Activated naive CD8-positive, alpha-beta T cell treated with anti-CD3 and anti-CD28 coated beads for 36 hours (primary cell): ENCODE data around the gene TPX2. TPM values are rescaled to one million over a fixed set of nuclear protein-coding genes. Genes with fewer than 3 reads are reported as not detected.
A peak's percentile ranks its signal among the peaks of the same experiment; 100 is the strongest.

Source experiments
- DNase-seq: peaks from one replicate; pipeline ENCODE4 v3.0.0; 2021
- H3K27ac Mint-ChIP-seq: one replicate; pipeline ENCODE4 v1.8.0; 2022; ENCODE audit warnings: mild to moderate bottlenecking, moderate library complexity, mixed read lengths
- H3K27me3 Mint-ChIP-seq: one replicate; pipeline ENCODE4 v1.8.0; 2022; ENCODE audit warnings: mild to moderate bottlenecking, mixed read lengths
- H3K36me3 Mint-ChIP-seq: one replicate; pipeline ENCODE4 v1.8.0; 2021; ENCODE audit warnings: mild to moderate bottlenecking, mixed read lengths
- H3K4me1 Mint-ChIP-seq: one replicate; pipeline ENCODE4 v1.8.0; 2021; ENCODE audit warnings: mixed read lengths
- H3K4me3 Mint-ChIP-seq: one replicate; pipeline ENCODE4 v1.8.0; 2022; ENCODE audit warnings: mild to moderate bottlenecking, moderate library complexity, mixed read lengths
- H3K9me3 Mint-ChIP-seq: one replicate; pipeline ENCODE4 v1.8.0; 2022; ENCODE audit warnings: mixed read lengths
- total RNA-seq, 2 experiments: library from RNA; stranded (reverse); gene quantifications; one replicate each; pipeline ENCODE4 v1.2.3, GENCODE V29; 2021

Gene TPX2
- total RNA-seq, 2 experiments from 2014 or later = 111 TPM

DNA sequence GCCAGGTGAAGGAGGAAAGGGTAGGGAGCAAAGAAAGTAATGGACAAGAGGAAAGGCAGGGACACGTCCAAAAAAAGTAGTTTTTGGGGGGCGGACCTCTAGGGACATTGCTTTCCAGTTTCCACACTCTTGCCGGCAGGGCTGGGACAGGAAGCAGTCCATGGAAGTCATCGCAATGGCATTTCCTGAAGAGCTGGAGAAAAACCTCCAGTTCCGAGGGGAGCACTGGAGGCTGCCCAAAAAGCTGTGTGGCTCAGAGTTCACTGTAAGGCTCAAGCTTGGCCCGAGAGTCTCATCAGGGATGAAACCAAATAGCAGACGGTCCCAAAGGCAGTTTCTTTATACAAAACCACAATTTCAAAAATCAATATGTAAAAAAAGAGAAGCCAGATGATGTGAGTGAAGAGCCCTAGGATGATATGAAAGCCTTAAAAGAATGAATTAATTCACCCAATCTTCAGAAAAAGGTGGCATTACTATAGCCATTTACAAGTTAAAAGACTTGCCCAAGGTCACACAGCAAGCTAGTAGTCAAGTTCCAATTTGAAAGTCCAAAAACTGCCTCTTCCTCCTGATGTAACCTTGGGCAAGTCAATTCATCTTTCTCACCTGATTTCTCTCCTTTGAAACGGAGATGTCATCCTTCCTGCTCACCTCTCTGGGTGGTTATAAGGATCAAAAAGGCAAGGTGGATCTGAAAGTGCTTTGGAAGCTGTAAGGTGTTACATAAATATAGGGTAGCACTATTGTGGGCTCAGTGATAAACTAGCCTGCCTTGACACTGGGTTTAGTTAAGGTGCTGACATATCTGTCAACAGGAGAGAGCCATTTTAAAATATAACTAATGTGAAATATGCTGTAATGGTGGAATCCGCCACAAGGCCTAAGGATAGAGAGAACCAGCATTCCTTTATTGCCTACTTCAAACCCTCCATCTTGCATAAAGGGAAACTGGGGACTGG is 25.5 kb upstream of the TPX2 start:
- H3K27ac Mint-ChIP-seq = peak overlapping the region; percentile 97
- peak overlapping the region; percentile 47 for H3K4me3 Mint-ChIP-seq
- peaks cover 92% of the 10 kb centered on the region for H3K36me3 Mint-ChIP-seq
- H3K9me3 Mint-ChIP-seq = no peaks in the 10 kb centered on the region
- no peak for DNase-seq
- H3K4me1 Mint-ChIP-seq = peaks cover 84% of the 10 kb centered on the region
- H3K27me3 Mint-ChIP-seq = no peaks in the 10 kb centered on the region

DNA sequence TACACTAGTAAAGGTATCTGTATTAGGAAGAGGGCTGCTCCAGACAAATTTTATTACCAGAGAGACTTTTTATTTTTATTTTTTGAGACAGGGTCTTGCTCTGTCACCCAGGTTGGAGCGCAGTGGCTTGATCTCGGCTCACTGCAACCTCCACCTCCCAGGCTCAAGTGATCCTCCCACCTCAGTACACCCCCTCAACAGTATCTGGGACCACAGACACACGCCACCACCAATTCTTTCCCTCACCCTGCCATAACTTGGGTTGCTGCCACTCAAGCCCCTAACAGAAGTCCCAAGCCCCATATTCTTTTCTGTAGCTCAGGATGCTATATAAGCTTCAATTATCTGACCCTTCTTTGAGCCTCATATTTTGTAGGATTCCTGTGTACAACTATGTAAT is 23.3 kb upstream of the TPX2 start:
- H3K9me3 Mint-ChIP-seq = no peaks in the 10 kb centered on the region
- no peak for DNase-seq

DNA sequence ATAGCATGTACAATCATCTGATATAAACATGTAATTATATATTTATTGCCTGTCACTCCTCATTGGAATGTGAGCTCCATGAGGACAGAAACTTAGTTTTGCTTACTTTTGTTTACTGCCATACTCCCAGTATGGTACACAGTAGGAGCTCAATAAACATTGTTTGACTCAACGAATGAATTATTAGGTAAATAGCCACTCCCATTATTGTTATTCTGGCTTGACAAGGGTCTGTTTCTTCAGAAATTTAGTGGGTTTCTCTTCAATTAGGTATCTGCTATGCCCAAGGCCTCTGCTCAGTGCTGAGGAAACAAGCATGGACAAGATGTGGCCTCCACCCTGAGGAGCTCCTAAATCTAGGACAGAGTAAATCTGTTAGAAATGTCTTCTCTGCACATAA is 22.7 kb upstream of the TPX2 start:
- Mint-ChIP-seq H3K4me3 (peak overlapping the region; percentile 95), H3K36me3 (peaks cover 97% of the 10 kb centered on the region)
- DNase-seq = no peak

More for the DNA sequence above, 23.3 kb upstream of the TPX2 start:
- Mint-ChIP-seq H3K4me1 (peaks cover 71% of the 10 kb centered on the region), H3K27me3 (no peaks in the 10 kb centered on the region), H3K36me3 (peaks cover 96% of the 10 kb centered on the region), H3K27ac (peak overlapping the region; percentile 97), H3K4me3 (peak overlapping the region; percentile 95)

DNA sequence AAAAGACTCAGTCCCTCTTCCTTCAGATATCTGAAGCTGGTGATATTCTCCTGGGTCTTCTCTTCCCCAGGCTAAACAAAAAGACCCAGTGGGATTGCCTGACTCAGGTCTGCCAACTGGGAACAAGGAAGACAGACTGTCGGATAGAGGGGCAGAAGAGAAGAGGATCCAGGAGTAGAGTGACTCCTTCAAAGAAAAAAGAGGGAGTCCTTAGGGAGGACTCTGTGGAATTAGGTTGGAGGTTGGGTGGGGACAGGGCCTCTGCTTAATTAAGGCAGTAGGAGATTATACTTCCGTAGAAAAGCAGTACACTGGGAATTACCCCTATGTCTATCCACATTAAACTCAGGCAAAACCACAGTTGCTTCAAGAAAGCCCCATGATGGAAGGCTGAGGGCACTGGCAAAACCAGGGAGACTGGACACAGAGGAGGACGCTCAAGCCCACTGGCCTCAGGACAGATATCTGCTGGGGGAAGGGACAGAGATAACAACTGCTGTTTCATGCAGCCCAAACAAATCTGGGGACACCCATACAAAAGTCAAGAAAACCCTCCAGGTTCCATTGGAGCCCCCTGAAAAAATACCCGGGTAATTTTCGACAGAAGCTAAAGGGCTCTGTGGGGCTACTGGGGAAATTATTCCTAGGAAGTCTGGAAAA is 22.1 kb upstream of the TPX2 start:
- no peak for DNase-seq
- Mint-ChIP-seq H3K36me3 (peaks cover 97% of the 10 kb centered on the region), H3K4me1 (peaks cover 60% of the 10 kb centered on the region), H3K4me3 (peak overlapping the region; percentile 95), H3K9me3 (no peaks in the 10 kb centered on the region), H3K27me3 (no peaks in the 10 kb centered on the region), H3K27ac (peak overlapping the region; percentile 97)

More for the DNA sequence above, 22.7 kb upstream of the TPX2 start:
- Mint-ChIP-seq H3K27ac (peak overlapping the region; percentile 97), H3K27me3 (no peaks in the 10 kb centered on the region), H3K9me3 (no peaks in the 10 kb centered on the region), H3K4me1 (peaks cover 66% of the 10 kb centered on the region)

DNA sequence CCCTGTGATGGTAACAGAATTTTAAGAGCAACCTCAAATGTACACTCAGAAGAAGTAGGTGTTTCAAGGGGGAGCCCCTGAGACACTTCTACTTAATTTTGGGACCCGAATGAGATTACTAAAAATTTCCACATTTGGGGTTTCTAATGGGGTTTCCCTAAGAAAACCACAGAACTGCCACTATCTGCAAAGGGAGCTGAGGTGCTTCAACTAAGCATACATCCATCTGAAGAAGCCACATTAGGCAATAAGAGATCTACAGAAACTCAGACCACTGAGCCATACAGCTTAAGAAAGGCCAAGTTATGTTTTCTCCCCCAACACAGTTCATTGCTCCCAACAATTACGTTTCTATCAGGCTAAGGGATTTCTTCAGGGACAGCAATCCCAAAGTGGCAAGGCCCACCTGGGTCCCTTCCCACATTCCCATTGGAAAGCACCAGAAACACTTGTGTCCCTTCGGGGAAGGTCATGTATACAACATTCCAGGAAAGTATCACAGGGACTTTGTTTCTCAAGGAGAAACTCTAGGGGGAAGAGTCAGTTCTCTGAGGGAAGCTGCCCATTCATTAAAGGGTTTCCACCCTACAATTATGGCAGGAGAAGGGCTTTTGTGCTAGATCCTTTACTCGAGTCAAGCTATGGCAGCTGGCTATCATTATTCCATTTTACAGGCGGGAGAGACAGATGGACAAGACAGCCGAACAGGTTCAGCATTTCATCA is 21.4 kb upstream of the TPX2 start:
- Mint-ChIP-seq H3K4me1 (peaks cover 53% of the 10 kb centered on the region), H3K27ac (peak overlapping the region; percentile 97), H3K4me3 (peak overlapping the region; percentile 95), H3K36me3 (peaks cover 95% of the 10 kb centered on the region), H3K9me3 (no peaks in the 10 kb centered on the region), H3K27me3 (no peaks in the 10 kb centered on the region)
- peak; percentile 37 for DNase-seq

DNA sequence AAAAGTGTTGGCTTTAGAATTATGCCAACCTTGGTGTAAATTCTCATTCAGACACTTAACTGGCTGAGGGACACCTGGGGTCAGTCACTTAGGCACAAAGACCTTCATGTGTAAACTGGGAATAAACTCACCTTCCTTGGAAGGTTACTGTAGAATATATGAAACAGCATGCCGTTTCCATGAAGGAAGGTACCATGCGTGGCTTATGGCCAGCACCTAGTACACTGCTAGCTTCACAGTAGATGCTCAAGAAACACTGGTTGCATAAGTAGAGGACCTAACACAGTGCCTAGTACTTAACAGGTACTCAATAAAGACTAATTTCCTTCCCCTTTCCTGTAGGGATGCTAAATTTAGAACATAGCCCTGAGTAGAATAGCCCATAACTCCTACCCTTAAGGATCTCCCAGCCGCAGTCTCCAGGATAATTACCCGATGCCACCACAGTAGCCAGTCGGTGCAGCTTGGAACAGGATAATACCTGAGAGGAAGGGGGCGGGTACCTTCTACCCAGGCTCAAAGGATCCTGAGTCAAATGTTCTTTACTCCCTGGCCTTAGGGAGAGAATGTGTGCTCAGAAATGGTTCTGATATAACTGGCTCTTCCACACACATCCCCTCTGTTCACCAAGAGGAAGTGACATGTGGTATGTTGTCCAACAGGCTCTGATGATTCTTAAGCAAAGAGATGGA is 20.0 kb upstream of the TPX2 start:
- H3K27me3 Mint-ChIP-seq = no peaks in the 10 kb centered on the region
- peaks cover 81% of the 10 kb centered on the region for H3K36me3 Mint-ChIP-seq
- H3K9me3 Mint-ChIP-seq = no peaks in the 10 kb centered on the region
- no peak for DNase-seq
- H3K4me3 Mint-ChIP-seq = peak overlapping the region; percentile 95
- H3K4me1 Mint-ChIP-seq = peaks cover 41% of the 10 kb centered on the region
- peak overlapping the region; percentile 97 for H3K27ac Mint-ChIP-seq

DNA sequence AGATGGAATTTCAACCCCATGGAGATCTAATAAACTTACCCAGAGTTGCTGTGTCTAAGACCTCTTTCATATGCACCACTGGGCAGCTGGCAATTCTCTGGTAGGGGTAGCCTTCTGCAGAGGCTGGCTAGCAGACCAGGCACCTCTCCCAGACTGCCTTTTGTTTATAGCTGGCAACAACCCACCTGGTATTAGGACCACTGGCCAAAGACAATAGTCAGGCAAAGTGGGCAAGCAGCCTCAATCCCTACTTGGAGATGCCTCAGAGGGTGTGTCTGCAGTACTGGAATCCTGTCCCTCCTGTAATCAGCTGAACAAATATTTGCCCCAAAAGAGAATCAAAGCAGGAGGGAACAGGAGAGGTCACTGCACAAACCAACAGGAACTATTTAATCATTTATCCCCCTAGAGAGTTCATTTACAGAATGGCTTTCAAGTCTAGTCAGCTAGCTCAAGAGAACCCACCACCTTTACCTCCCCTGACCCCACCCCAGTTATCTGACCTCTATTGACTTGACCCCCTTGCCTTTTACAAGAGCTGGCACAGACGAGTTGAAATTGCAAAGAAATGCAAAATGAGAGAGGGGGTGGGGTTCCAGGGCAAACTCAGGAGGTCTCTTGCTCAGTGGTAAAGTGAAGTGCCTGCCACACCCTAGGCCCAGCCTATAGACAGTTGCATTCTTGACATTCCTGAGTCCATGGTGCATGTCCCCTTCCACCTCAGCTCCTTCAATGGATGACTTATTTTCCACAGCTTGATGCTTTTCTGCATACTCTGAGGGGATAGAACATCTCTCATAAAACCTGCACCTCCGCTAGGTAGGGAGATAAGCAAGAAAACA is 19.2 kb upstream of the TPX2 start:
- Mint-ChIP-seq H3K36me3 (peaks cover 73% of the 10 kb centered on the region), H3K27ac (peak overlapping the region; percentile 97), H3K27me3 (no peaks in the 10 kb centered on the region), H3K9me3 (no peaks in the 10 kb centered on the region), H3K4me1 (peaks cover 36% of the 10 kb centered on the region), H3K4me3 (peak overlapping the region; percentile 95)
- DNase-seq = no peak

DNA sequence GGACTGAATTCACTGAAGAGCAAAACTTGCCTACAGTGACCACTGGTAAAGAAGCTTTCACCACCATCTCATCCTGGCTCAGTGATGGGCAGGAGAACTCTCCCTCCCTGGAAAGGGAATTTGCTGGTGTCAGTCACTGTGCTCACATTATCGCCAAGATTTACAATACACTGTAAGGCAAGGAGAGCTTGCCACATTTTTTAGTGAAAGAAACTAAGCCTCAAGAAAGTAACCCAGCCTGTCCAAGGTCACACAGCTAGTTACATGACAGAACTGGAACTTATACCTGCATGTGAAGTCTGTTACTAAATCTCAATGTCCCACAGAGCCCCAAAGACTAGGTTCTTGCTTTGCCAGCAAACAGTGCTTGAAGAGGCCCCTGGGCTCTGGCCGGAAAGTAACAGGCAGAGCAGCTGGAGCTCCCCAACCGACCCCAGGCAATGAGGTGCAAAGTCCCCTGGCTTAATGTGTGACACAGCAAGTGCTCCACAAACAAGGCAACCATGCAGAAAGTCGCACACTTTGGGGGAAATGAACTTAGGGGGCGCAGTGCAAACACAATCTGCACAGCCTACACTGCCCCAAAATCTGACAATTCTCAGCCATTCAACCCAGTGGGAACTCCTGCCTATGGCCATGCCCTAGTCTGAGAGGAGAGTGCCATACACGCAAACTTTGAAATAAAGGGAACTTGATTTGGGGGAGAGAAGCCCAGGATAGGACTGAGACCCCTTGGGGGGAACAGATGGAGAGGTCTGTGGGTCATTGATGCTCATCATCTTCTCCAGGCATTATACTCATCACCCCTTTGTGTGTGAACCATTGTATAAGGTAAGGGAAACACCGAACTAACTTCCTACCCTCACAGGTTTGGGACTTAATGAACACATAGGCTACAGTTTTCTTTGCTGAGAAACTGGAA is 18.3 kb upstream of the TPX2 start:
- peaks cover 64% of the 10 kb centered on the region for H3K36me3 Mint-ChIP-seq
- H3K4me3 Mint-ChIP-seq = peak overlapping the region; percentile 95
- peak overlapping the region; percentile 97 for H3K27ac Mint-ChIP-seq
- no peaks in the 10 kb centered on the region for H3K27me3 Mint-ChIP-seq
- H3K4me1 Mint-ChIP-seq = peaks cover 28% of the 10 kb centered on the region
- peak; percentile 32 for DNase-seq
- H3K9me3 Mint-ChIP-seq = no peaks in the 10 kb centered on the region

DNA sequence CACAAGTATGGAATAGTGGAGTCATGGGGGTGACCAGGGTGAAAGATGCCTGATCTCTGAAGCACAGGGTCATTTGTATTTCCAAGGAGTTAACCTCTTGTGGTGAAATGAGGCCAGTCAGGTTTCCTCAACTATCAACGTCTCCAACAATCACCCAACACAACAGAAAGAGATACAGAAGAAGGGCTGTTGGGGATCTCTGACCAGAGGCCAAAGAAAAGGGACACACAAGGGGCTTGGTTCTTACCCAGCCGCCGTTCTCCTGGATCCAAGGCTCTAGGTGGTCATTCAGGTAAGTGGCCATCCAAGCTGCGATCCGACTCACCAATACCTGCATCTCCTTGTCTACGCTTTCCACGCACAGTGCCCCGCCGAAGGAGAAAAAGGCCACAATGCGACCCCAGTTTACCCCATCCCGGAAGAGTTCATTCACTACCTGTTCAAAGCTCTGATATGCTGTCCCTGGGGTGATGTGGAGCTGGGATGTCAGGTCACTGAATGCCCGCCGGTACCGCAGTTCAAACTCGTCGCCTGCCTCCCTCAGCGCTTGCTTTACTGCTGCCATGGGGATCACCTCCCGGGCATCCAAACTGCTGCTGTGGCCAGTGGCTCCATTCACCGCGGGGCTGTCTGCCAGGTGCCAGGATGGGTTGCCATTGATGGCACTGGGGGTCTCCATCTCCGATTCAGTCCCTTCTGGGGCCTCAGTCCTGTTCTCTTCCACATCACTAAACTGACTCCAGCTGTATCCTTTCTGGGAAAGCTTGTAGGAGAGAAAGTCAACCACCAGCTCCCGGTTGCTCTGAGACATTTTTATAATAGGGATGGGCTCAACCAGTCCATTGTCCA is 17.5 kb upstream of the TPX2 start:
- Mint-ChIP-seq H3K36me3 (peaks cover 55% of the 10 kb centered on the region), H3K9me3 (no peaks in the 10 kb centered on the region), H3K4me3 (peak overlapping the region; percentile 95), H3K27ac (peak overlapping the region; percentile 97), H3K27me3 (no peaks in the 10 kb centered on the region), H3K4me1 (peaks cover 20% of the 10 kb centered on the region)
- DNase-seq = peak; percentile 34

DNA sequence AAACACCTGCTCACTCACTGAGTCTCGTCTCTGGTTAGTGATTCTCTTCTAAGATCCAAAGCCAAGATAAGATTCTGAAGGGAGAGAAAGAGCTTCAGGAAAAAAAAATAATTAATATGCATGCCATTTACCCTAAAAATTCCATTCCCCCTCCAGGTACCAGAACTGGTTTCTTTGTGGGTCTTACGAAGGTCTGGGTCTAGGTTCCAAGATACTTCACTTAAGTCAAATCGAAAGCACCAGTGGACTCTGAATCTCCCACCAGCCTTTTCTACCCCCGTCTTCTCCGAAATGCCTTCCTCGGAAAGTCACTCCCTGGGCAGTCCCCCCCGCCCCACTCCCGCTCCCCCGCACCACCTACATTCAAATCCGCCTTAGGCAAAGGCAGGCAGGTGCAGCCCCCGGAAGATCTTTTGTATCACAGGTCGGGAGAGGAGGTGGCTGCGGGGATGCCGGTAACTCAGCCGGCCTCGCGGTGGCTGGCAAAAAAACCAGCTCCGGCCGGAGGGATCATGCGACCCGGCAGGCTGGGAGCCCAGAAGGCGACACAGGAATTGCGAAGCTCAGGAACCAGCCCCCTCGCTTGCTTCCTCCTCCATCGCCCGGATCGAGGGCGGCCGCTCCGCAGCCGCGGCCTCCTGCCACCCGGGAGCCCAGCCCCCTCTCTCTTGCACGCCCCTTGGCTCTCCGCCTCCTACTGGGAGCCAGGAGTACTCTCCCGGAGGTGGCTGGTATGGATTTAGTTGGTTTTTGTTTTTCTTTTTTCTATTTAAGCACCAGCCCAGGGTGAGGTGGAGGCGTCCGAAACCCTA is 16.6 kb upstream of the TPX2 start, which contains the start of gene BCL2L1:
Gene BCL2L1, minus strand, starts transcription at position 612 of the 812 bp plus-strand sequence. CDS start 650 bp downstream, outside the sequence.
- peaks cover 47% of the 10 kb centered on the region for H3K36me3 Mint-ChIP-seq
- no peaks in the 10 kb centered on the region for H3K9me3 Mint-ChIP-seq
- H3K27ac Mint-ChIP-seq = peak within 1 kb of the TSS; percentile 97
- DNase-seq = peak; percentile 83
- no peaks in the 10 kb centered on the region for H3K27me3 Mint-ChIP-seq
- H3K4me1 Mint-ChIP-seq = peaks cover 14% of the 10 kb centered on the region
- H3K4me3 Mint-ChIP-seq = peak within 1 kb of the TSS; percentile 95

DNA sequence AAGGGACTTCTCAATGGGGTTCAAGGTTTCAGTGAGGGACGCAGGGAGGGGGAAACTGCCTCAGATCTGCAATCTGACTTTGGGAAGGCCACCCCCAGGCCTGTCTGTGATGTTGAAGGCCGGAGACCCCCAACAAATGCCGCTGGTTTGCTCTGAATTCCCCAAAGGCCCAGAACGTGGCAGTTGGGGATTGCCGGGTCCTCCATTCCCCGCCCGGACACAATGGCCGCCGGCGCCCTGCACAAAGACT is 16.1 kb upstream of the TPX2 start:
- DNase-seq = no peak
- Mint-ChIP-seq H3K27ac (peak overlapping the region; percentile 97), H3K36me3 (peaks cover 42% of the 10 kb centered on the region), H3K27me3 (no peaks in the 10 kb centered on the region), H3K4me3 (peak overlapping the region; percentile 95), H3K9me3 (no peaks in the 10 kb centered on the region), H3K4me1 (peaks cover 10% of the 10 kb centered on the region)
